ENCODE measurements around the gene TTC28. TPM values are rescaled to one million over a fixed set of nuclear protein-coding genes. Genes with fewer than 3 reads are reported as not detected.

TTC28 gene
- total RNA-seq, 4 donors from 2014 or later, result 35.6 to 42.6 (median 36.9) TPM

GRCh38 chr22:27976586-27976985 is 703.1 kb downstream of the TTC28 start:
- TF ChIP-seq POLR2AphosphoS5 (IDR thresholded peaks at IDR 0.05), result no peak
- no peak for TF ChIP-seq EP300 (IDR thresholded peaks at IDR 0.05)
- no peak for TF ChIP-seq CTCF (IDR thresholded peaks at IDR 0.05)
- 67% methylated on average over 3 of the region's 3 CpGs for WGBS
- DNase-seq (ENCODE audit: extremely low spot score), result no peak
- Histone ChIP-seq H3K9me3 (peaks cover 0 to 5% (median 0%) of the 10 kb centered on the region in 4 donors), H3K36me3 (peaks cover 0 to 17% (median under 1%) of the 10 kb centered on the region in 4 donors), H3K27me3 (no peaks in the 10 kb centered on the region), H3K27ac (replicated peaks in 1 of 4) (no peak overlapping the region), H3K4me1 (peaks cover 3 to 14% (median 10%) of the 10 kb centered on the region in 4 donors), H3K4me3 (no peak overlapping the region)
- intact Hi-C loops (cut with DNase I), result no loop called here

DNA sequence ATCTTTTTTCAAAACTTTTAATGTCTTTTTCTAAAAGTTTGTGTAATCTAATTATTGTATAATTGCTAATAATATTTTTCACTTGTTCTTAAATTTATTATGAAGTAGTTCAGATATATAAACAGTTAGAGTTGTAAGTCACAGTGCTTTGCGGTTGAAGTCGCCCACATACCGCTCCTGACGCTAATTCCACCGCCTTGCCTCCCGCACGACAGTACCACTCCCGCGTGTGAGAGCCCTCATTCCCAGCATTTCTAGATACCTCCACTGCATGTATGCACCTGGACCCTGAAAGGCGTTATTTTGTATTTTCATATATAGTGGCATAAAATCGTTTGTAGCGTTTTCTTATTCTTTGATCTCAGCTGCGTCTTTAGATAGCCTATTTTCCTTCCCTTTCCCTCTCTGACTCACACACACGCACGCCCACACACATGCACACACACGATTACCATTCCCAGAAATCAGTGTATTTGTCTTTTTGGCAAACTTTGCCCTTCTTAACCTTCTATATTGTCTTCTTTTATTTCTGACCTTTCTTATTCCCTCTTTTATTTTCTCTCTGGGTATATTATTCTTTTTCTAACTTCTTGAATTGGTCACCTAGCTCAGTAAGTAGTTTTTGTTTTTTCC is 704.1 kb downstream of the TTC28 start:
- Histone ChIP-seq H3K4me1 (peaks cover 3 to 14% (median 10%) of the 10 kb centered on the region in 4 donors), H3K4me3 (no peak overlapping the region), H3K27ac (replicated peaks in 1 of 4) (no peak overlapping the region), H3K9me3 (peaks cover 0 to 9% (median 2%) of the 10 kb centered on the region in 4 donors), H3K36me3 (peaks cover 0 to 15% (median 0%) of the 10 kb centered on the region in 4 donors), H3K27me3 (no peaks in the 10 kb centered on the region)
- WGBS, result 82% methylated on average over 16 of the region's 16 CpGs
- DNase-seq (ENCODE audit: extremely low spot score), result no peak
- no peak for TF ChIP-seq POLR2A (IDR thresholded peaks at IDR 0.05; ENCODE audit: low read depth)
- TF ChIP-seq CTCF (IDR thresholded peaks at IDR 0.05), result no peak
- TF ChIP-seq POLR2AphosphoS5 (IDR thresholded peaks at IDR 0.05), result no peak
- no peak for TF ChIP-seq EP300 (IDR thresholded peaks at IDR 0.05)
- intact Hi-C loops (cut with DNase I), result no loop called here

DNA sequence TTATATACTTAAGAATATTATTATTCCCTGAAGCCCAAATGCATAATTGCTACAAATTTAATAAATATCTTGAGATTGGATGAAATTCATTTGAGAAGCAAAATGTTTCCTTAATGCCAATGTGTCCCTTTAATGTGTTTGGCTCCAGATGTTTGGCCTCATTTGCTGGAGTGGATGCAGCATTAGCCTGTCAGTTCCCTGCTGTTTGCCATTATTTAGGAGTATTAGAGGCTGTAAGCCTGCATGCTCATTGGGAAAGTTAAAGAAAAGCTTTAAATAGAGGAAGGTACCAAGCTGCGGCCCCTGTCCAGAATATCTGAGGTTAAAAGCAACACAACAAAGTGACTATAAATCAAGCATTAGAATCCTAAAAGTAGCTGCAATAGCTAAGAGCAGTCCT is 705.8 kb downstream of the TTC28 start:
- Histone ChIP-seq H3K27me3 (no peaks in the 10 kb centered on the region), H3K27ac (replicated peaks in 1 of 4) (no peak overlapping the region), H3K4me3 (no peak overlapping the region), H3K9me3 (peaks cover 0 to 12% (median 6%) of the 10 kb centered on the region in 4 donors), H3K4me1 (peaks cover 3 to 14% (median 10%) of the 10 kb centered on the region in 4 donors), H3K36me3 (peaks cover 0 to 2% (median 0%) of the 10 kb centered on the region in 4 donors)
- intact Hi-C loops (cut with DNase I), result no loop called here
- no peak for DNase-seq (ENCODE audit: extremely low spot score)
- WGBS, result 56% methylated on average over 1 of the region's 1 CpG
- TF ChIP-seq POLR2AphosphoS5 (IDR thresholded peaks at IDR 0.05) (no peak), EP300 (IDR thresholded peaks at IDR 0.05) (no peak), CTCF (IDR thresholded peaks at IDR 0.05) (no peak), POLR2A (IDR thresholded peaks at IDR 0.05; ENCODE audit: low read depth) (no peak)

DNA sequence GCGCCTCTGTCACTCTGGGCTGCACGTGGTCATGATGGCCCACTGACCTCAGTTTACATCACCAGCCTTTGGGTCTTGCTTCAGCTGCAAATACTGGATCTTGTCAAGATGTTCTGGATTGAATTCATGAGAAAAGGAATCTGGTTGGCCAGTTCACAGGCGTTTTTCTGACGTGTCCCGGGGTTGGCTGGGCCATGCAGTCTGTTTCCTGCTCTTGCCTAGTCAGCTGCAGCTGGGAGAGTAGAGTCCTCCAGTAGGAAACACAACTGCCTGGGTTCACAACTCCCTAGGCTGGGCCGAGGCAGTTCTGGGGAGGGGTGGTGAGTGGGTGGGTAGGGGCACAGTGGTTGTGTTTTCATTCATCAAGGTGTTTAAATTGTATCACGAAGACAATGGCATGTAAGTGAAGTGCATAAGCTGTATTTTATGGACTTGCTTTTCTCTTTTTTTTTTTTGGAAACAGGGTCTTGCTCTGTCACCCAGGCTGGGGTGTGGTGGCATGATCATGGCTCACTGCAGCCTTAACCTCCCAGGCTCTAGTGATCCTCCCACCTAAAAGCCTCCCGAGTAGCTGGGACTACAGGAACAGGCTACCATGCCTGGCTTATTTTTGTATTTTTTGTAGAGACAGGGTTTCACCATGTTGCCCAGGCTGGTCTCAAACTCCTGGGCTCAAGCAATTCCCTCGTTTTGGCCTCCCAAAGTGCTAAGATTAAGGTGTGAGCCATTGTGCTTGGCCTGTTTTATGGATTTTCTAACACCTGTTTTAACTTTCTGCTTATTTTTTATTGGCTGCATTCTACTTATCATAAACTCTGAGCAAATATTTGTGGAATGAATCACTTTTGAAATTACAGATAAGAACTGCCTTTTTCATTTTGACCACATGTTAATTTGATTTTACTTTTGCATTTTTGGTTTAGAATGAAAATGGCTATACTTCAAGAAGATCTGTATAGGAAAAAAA is 706.6 kb downstream of the TTC28 start:
- Histone ChIP-seq H3K4me1 (peaks cover 3 to 14% (median 10%) of the 10 kb centered on the region in 4 donors), H3K36me3 (no peaks in the 10 kb centered on the region), H3K4me3 (no peak overlapping the region), H3K9me3 (peaks cover 0 to 12% (median 6%) of the 10 kb centered on the region in 4 donors), H3K27me3 (no peaks in the 10 kb centered on the region), H3K27ac (replicated peaks in 1 of 4) (no peak overlapping the region)
- WGBS, result 92% methylated on average over 9 of the region's 9 CpGs
- intact Hi-C loops (cut with DNase I), result no loop called here
- DNase-seq (ENCODE audit: extremely low spot score), result no peak
- no peak for TF ChIP-seq CTCF (IDR thresholded peaks at IDR 0.05)
- no peak for TF ChIP-seq POLR2A (IDR thresholded peaks at IDR 0.05; ENCODE audit: low read depth)
- no peak for TF ChIP-seq EP300 (IDR thresholded peaks at IDR 0.05)
- TF ChIP-seq POLR2AphosphoS5 (IDR thresholded peaks at IDR 0.05), result no peak

Measured in esophagus muscularis mucosa (tissue), 4 donors.